ENCODE data around the gene DNER. TPM values are rescaled to one million over a fixed set of nuclear protein-coding genes. Genes with fewer than 3 reads are reported as not detected.

DNER gene
- total and polyA plus RNA-seq, 2 of the 13 experiments (the other 11 are each of a cell fraction or from before 2014, with no cell fraction given): not detected

DNA sequence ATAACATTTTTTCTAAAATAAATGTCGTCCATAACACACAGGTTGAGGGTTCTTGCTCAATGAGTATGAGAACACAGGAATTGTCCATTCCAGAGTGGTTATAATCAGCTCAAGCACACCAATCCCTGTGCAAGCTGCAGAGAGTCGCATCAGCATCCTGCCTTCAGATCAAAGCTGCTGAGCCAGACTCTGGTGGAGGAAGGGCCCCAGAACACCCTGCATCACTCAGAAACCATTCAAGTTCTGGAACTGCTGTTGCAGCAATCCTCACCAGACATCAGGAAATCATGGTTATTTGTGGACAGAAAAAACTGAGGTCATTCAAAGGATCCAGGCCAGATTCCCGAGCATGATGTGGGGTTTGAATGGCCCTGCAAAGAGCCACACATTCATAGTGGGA, 44.5 kb downstream of the DNER start:
- WGBS (ENCODE audit: low lambda C conversion rate): 7% methylated on average over 3 of the region's 3 CpGs
- POLR2A ChIA-PET: no interaction called here
- no peak for FAIRE-seq

More for the DNA sequence above, 44.5 kb downstream of the DNER start:
- Histone ChIP-seq H4K20me1 (ENCODE audit: insufficient read depth, low read length) (no peaks in the 10 kb centered on the region), H3K4me3 (replicated peaks in 1 of 3; ENCODE audit: insufficient read depth in 1 of 3, low read depth in 2 of 3, low read length in 3 of 3) (no peak overlapping the region), H3K27ac (ENCODE audit: extremely low read length, insufficient read depth, low read length) (no peak overlapping the region), H3K9me3 (ENCODE audit: low read length) (no peaks in the 10 kb centered on the region), H3K9ac (ENCODE audit: insufficient read depth, low read depth, low read length) (no peak overlapping the region), H3K27me3 (ENCODE audit: control insufficient read depth in 1 of 2, insufficient read depth in 2 of 2, low read length in 2 of 2) (peaks cover 0 to 3% of the 10 kb centered on the region in 2 experiments; a peak in 3 of 5 replicates), H3K4me1 (ENCODE audit: insufficient read depth, low read length) (no peaks in the 10 kb centered on the region), H2AFZ (ENCODE audit: low read length) (no peak overlapping the region), H3K36me3 (replicated peaks in 1 of 2; ENCODE audit: control insufficient read depth in 1 of 2, insufficient read depth in 2 of 2, low read length in 2 of 2) (no peaks in the 10 kb centered on the region), H3K4me2 (ENCODE audit: low read depth, low read length) (no peak overlapping the region), H3K79me2 (ENCODE audit: insufficient read depth, low read length) (no peaks in the 10 kb centered on the region)
- DNase-seq (ENCODE audit: low spot score): no peak
- intact Hi-C loops (cut with micrococcal nuclease; ENCODE audit: unreplicated experiment): no loop called here
- ATAC-seq: no peak
- CTCF ChIA-PET (ENCODE audit: low intra/inter-chr PET ratio, low total read pairs): no interaction called here
- no TSS peak for BruUV-seq (replicated peaks)
- in situ Hi-C loops (cut with HindIII; ENCODE audit: extremely low pct_ligation_motif_present, low pct_unique_long_range_greater_than_20kb): no loop called here
- TF ChIP-seq ZNF333 (CRISPR knock-in tag; IDR thresholded peaks at IDR 0.05; ENCODE audit: borderline replicate concordance) (no peak), PAWR (CRISPR knock-in tag; IDR thresholded peaks at IDR 0.05; ENCODE audit: borderline replicate concordance) (no peak), ZNF766 (CRISPR knock-in tag; IDR thresholded peaks at IDR 0.05; ENCODE audit: borderline replicate concordance) (no peak), ZNF749 (CRISPR knock-in tag; IDR thresholded peaks at IDR 0.05; ENCODE audit: borderline replicate concordance) (no peak), MATR3 (CRISPR knock-in tag; IDR thresholded peaks at IDR 0.05) (no peak), ZNF746 (CRISPR knock-in tag; IDR thresholded peaks at IDR 0.05) (no peak)
- TF ChIP-seq, protein P1, sequence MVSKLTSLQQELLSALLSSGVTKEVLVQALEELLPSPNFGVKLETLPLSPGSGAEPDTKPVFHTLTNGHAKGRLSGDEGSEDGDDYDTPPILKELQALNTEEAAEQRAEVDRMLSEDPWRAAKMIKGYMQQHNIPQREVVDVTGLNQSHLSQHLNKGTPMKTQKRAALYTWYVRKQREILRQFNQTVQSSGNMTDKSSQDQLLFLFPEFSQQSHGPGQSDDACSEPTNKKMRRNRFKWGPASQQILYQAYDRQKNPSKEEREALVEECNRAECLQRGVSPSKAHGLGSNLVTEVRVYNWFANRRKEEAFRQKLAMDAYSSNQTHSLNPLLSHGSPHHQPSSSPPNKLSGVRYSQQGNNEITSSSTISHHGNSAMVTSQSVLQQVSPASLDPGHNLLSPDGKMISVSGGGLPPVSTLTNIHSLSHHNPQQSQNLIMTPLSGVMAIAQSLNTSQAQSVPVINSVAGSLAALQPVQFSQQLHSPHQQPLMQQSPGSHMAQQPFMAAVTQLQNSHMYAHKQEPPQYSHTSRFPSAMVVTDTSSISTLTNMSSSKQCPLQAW (CRISPR knock-in tag; IDR thresholded peaks at IDR 0.05): no peak
- TF ChIP-seq, protein P2, sequence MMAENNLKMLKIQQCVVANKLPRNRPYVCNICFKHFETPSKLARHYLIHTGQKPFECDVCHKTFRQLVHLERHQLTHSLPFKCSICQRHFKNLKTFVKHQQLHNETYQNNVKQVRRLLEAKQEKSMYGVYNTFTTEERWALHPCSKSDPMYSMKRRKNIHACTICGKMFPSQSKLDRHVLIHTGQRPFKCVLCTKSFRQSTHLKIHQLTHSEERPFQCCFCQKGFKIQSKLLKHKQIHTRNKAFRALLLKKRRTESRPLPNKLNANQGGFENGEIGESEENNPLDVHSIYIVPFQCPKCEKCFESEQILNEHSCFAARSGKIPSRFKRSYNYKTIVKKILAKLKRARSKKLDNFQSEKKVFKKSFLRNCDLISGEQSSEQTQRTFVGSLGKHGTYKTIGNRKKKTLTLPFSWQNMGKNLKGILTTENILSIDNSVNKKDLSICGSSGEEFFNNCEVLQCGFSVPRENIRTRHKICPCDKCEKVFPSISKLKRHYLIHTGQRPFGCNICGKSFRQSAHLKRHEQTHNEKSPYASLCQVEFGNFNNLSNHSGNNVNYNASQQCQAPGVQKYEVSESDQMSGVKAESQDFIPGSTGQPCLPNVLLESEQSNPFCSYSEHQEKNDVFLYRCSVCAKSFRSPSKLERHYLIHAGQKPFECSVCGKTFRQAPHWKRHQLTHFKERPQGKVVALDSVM (CRISPR knock-in tag; IDR thresholded peaks at IDR 0.05): no peak

Measured in HepG2 (cell line).